Measurements from ENCODE around the gene DEFB119.
"Not testable (repeated sequence)": the region's sequence is repeated elsewhere in the genome, so short reads cannot be mapped to it uniquely, and the experiment has no call there.

DEFB119 gene, protein sequence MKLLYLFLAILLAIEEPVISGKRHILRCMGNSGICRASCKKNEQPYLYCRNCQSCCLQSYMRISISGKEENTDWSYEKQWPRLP

DNA sequence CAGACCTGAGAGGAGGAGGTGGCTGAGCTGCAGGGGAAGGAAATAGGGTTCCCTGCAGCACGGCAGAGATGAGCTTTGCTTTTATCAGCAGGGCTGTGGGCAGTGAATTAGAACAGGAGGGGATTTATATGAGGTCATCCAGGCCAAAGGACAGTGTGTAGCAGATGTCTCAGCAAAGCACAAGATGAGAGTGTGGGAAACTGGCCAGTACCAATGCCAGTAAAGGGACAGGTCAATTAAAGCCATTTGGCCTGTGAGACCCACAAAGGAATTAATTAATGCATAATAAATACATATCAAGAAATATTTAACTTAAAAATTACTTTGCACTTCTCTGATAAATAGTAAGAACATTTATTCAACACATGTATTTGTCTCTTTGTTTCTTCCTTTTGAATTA is at the start of gene DEFB119:
TSS of gene DEFB119 (minus strand) at position 101 of the 400 bp plus-strand sequence. CDS start 107 bp downstream, outside the sequence.
- DNase-seq: no peak

DNA sequence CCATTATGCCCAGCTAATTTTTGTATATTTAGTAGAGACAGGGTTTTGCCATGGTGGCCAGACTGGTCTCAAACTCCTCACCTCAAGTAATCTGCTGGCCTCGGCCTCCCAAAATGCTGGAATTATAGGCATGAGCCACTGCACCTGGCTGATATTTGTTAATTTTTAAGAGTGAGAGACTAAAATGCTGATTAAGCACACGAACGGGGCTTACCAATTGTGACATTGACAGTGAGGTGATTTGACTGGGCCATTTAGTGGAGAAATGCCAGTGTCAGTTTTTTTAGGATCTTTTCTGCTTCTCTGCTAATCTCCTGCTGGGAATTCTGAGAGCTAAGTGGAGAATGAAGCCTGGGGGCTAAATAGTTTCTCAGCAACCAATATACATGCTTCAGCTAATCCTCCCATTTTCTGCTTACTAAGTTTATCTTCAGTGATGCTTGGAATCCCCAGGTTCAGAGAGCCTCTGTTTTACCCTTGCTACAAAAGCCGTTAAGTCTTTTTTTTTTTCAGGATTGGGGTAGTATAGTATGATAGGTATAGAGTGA is 40.3 kb upstream of the DEFB119 start:
- DNase-seq: no peak

DNA sequence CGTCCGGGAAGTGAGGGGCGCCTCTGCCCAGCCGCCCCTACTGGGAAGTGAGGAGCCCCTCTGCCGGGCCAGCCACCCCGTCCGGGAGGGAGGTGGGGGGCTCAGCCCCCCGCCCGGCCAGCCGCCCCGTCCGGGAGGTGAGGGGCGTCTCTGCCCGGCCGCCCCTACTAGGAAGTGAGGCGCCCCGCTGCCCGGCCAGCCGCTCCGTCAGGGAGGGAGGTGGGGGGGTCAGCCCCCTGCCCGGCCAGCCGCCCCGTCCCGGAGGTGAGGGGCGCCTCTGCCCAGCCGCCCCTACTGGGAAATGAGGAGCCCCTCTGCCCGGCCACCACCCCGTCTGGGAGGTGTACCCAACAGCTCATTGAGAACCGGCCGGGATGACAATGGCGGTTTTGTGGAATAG is 37.2 kb upstream of the DEFB119 start:
- not testable (repeated sequence) for DNase-seq

DNA sequence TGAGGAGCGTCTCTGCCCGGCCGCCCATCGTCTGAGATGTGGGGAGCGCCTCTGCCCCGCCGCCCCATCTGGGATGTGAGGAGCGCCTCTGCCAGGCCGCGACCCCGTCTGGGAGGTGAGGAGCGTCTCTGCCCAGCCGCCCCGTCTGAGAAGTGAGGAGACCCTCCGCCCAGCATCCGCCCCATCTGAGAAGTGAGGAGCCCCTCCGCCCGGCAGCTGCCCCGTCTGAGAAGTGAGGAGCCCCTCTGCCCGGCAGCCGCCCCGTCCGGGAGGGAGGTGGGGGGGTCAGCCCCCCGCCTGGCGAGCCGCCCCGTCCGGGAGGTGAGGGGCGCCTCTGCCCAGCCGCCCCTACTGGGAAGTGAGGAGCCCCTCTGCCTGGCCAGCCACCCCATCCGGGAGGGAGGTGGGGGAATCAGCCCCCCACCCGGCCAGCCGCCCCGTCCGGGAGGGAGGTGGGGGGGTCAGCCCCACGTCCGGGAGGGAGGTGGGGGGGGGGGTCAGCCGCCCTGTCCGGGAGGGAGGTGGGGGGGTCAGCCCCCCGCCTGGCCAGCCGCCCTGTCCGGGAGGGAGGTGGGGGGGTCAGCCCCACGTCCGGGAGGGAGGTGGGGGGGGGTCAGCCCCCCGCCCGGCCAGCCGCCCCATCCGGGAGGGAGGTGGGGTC is 36.6 kb upstream of the DEFB119 start:
- not testable (repeated sequence) for DNase-seq

DNA sequence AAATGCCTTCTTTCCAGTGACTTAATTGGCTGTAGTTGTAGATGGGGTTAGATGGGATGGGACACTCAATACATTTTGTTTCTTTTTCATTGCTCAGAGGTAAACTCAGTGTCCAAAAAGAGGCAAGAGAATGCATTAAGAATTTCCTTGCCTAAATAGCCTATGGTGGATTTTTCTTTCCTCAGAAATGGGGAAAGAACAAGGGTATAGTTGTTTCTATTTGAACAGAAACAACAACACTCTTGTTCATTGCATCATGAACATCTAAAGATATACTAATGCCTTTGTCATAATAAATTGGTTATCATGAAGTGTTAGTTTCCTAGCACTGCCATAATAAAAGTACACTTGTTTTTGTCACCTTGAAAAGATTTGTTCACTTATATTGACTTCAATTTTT is 35.4 kb upstream of the DEFB119 start:
- DNase-seq: no peak

DNA sequence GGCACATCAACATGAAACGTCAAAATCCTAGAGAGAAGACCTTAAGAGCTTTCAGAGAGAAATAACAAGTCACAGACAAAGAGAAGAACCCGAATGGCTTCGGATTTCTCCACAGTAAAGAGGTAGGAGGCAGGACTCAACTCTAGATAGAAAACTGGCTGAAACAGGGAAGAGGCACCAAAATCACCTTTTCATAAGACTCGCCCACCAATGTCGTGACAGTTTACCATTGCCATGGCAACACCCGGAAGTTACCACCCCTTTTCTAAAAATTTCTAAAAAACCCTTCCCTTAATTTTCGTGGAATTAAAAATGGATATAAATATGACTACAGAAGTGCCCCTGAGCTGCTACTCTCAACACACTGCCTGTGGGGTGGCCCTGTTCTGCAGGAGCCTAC is 27.9 kb upstream of the DEFB119 start:
- no peak for DNase-seq

DNA sequence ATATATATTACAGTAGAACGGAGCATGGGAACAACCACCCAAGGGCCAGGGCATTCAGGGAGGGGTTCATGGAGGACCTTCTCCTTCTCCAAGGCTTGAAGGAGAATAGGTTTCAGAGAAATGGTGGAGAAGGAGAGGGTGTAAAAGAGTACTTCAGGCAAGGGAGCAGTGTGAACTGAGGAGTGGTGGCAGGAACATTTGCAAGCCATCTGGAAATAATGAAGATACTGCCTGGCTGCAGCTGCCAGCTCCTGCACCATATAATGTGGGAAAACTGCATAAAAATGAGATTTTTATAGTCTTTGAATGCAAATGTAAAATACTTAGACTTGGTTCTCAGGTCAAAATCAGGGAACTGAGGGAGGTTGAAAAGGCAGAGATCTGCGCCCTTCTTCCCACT is 25.3 kb upstream of the DEFB119 start:
- DNase-seq: no peak

DNA sequence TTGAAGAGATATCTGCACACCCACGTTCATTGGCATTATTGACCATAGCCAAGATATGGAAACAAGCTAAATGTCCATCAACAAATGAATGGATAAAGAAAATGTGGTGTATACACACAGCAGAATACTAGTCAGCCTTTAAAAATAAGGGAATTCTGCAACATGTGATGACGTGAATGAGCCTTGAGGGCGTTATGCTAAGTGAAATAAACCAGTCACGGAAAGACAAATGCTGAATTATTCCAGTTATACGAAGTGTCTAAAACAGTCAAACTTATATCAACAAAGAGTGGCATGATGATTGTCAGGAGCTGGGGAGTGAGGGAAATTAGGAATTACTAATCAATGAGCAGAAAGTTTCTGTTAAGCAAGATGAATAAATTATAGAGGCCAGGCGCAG is 24.0 kb upstream of the DEFB119 start:
- DNase-seq: no peak

DNA sequence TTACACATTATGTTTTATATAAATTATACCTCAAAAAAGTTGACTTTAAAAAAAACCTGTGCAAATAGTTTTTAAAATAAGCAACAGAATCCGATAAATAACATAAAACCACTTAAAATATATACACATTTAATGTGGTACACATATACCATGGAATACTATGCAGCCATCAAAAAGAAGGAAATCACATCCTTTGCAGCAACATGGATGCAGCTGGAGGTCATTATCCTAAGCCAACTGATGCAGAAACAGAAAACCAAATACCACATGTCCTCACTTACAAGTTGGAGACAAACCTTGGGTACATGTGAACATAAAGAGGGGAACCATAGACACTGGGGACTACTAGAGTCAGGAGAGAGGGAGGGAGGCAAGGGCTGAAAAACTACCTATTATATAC is 19.6 kb upstream of the DEFB119 start:
- no peak for DNase-seq

DNA sequence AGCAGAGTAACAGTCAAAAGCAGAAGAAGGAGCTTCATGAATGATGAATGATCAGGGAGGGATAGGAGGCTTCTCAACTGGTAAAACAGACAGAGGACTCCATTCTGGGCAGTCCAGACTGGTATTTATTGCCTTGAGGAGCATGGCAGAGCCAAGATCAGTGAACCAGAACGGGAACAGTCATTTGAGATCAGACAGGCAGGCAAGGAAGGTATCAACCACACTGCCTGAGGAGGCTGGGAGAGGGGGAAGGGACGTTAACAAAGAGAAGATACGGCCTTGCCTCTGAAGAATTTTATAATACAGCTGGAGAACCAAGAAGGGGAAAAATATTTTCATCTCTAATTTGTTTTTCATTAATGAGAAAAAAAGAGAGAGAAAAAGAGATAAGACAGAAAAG is 15.7 kb upstream of the DEFB119 start, which contains the start of gene DEFB121:
TSS of gene DEFB121 (minus strand) at position 101 of the 400 bp plus-strand sequence. CDS start at position 38, 63 bp downstream.
- DNase-seq: no peak

DNA sequence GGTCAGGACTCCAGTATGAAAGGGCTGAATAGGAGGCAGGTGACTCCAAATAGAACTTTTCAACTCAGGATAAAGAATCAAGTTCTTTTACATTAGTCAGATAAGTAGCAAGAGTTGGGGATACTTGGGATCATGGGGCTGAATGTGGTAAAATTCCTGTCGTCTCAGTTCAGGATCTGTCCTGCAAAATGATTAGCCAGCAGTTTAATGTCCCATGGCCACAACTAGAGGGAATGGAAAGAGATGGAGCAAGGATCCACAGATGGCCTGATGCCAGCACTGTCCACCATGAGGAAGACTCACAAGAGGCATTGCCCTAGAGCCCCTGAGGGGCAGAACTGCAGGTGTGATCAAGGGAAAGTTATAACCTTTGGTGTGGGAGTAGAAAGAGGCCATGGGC is 13.5 kb upstream of the DEFB119 start:
- DNase-seq: no peak

DNA sequence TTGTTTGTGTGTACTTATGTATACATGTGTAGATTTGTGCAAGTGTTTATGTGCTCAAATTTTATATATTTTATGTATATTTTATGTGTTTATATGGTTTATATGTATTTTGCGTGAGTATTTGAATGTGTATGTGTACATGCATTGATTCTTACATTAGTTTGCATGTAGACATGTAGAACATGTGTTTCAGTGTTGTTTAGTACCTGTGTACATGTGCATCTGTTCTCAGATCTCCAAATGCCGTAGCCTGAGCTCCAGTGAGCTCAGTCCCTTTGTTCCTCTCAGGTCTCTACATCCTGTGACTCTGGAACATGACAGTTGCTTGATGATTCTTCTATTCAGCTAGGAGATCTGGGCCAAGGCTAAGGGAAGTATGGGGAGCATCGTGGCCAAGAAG is 4.5 kb upstream of the DEFB119 start:
- DNase-seq: no peak

DNA sequence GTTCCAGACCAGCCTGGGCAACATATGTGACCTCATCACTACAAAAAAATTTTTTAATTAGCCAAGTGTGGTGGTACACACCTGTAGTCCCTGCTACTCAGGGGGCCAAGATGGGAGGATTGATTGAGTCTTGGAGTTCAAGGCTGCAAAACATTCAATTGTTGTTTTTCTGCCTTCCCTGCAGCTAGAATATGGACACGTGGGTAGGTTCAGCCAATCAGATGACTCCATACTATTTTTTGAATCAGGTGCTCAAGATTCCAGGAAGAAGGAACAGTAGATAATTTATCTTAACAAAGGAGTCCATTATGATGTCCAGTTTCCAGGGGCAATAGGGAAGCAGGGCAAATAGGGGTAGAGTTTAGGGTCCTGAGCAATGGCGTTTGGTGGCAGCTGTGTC is 2.4 kb upstream of the DEFB119 start:
- DNase-seq: no peak

DNA sequence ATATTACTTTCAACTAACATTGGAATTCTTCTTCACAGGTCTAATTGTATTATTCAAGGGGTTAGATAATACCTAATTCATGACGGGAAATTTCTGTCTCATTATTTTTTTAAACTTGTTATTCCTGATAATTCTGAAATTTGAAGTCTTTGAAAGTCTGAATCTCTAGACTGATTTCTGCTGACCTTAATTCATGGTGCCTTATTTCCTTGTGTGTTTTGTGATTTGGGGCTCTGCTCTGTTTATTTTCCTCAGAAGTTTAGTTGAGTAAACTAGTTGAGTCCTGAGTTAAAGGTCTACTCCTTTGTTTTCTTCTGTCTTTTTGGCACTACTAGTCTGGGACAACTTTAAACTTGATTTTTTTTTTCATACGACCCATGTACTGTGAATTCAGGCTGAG is 16.0 kb downstream of the DEFB119 start:
- no peak for DNase-seq

DNA sequence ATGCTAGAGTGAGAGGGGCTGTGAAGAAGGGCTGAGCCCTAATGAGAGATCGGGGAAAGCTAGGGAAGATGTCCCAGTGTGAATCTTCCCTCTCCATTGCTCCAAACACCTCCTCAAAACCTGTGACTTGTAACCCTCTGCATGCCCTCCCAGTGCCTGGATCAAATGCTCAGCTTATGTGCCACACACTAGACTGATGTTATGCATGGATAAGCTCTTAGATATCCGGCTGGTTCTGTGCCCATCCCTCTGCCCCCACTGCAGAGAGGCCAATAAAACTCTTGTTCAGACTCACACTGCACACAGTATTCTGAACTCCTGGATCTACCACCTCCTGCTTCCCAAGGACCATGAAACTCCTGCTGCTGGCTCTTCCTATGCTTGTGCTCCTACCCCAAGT is 22.1 kb downstream of the DEFB119 start, which contains the start of gene DEFB118:
TSS of gene DEFB118 (plus strand) at position 301 of the 400 bp plus-strand sequence. CDS start at position 351, 50 bp downstream.
- DNase-seq: no peak

DNA sequence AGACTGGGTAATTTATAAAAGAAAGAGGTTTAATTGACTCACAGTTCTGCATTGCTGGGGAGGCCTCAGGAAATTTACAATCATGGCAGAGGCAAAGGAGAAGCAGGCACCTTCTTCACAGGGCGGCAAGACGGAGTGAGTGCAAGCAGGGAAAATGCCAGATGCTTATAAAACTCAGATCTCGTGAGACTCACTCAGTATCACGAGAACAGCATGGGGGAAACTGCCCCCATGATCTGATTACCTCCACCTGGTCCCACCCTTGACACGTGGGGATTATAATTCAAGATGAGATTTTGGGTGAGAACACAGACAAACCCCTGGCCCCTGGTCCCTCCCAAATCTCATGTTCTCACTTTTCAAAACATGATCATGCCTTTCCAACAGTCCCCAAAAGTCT is 26.1 kb downstream of the DEFB119 start:
- not testable (repeated sequence) for DNase-seq

DNA sequence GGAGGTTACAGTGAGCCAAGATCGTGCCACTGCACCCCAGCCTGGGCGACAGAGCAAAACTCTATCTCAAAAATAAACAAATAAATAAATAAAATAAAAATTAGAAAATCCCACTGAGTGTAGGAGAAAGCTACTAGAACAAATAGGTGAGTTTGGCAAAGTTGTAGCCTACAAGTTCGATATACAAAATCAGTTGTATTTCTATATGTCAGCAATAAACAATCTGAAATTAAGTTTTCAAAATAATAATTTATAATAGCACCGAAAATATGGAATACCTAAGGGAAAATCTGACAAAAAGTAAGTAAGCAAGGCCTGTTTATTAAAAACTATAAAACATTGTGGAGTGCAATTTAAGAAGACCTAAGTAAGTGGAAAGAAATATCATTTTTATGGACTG is 27.1 kb downstream of the DEFB119 start:
- no peak for DNase-seq

DNA sequence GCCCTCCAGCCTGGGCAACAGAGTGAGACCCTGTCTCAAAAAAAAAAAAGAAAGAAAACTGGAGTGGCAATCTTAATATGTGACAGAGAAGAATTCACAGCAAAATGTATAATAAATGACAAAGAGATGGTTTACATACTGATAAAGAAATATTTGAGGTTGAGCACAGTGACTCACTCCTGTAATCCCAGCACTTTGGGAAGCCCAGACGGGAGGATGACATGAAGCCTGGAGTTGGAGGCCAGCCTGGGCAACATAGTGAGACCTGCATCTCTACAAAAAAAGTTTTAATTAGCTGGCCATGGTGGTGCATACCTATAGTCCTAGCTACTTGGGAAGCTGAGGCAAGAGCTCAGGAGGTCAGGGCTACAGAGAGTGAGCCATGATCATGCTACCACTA is 34.4 kb downstream of the DEFB119 start:
- no peak for DNase-seq

DNA sequence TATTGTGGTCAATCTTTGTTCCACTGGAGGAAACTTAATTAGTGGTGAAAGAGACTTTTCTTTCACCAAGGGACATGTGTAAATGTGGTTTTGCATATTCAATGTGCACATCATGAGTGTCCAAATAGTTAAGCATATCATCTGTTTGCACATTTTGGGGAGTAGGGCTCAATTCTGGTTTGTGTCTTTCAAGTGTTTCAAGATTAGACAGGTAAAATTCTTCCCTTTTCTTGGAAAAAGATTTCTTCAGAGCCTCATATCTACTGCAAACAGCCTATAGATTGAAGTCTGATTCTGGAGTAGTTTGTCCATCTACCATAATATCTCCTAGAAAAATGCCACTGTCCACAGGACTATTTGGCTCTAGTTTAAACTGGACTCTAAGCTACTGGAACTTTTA is 48.9 kb downstream of the DEFB119 start:
- DNase-seq: no peak

DNA sequence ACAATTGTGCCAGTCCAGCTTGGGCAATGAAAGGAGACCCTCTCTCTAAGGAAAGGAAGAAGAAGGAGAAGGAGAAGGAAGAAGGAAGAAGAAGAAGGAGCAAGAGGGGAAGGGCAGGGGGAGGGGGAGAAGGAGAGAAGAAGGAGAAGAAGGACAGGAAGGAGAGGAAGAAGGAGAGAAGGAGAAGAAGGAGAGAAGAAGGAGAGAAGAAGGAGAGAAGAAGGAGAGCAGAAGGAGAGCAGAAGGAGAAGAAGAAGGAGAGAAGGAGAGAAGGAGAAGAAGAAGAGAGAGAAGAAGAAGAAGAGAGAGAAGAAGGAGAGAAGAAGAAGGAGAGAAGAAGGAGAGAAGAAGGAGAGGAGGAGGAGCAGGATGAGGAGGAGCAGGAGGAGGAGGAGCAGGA is 59.5 kb downstream of the DEFB119 start:
- no peak for DNase-seq

Data from fibroblast of skin of right biceps (primary cell).